22Rv1 (cell line): ENCODE results near the gene RPS19.

ENCODE experiments used
- ZFX ChIP-seq: fragments of 450-650 bp; IDR thresholded peaks from 2 replicates; pipeline ENCODE4 v1.6.1; 2017; ENCODE audit warnings: antibody characterized with exemption, borderline replicate concordance
- TF ChIP-seq, protein P1 (sequence below): fragments of 450-650 bp; IDR thresholded peaks from 2 replicates; pipeline ENCODE4 v1.5.1; 2017; ENCODE audit warnings: mild to moderate bottlenecking

DNA sequence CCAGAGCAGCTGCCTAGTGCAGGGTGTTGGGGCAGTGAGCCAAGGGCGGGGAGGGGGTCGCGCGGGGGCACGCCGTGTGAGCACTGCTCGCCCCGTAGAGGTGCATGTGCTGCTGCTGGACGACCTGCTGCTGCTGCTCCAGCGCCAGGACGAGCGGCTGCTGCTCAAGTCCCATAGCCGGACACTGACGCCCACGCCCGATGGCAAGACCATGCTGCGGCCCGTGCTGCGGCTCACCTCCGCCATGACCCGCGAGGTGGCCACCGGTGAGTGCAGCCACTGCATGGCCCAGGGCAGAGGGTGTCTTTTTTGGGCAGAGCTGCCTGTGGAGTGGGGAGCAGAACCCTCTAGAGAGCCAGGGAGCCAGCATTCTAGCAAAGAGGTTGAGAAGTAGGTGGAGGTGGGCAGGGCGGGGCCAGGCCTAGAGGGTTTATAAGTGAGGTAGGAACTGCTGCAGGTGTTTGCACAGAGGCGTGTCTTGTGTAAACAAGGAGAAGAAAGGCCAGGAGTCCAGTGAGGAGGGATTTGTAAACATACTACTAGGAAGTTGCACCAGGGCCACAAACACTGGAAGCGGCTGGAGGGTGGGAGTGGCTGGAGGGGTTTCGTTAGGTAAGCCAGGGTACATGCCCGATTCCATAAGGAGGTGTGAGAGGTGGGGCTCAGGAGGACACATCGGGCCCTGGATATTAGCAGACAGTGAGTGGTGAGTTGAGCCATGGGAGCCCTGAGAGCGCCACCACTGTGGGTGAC, 44.2 kb downstream of the RPS19 start:
- TF ChIP-seq, protein P1, sequence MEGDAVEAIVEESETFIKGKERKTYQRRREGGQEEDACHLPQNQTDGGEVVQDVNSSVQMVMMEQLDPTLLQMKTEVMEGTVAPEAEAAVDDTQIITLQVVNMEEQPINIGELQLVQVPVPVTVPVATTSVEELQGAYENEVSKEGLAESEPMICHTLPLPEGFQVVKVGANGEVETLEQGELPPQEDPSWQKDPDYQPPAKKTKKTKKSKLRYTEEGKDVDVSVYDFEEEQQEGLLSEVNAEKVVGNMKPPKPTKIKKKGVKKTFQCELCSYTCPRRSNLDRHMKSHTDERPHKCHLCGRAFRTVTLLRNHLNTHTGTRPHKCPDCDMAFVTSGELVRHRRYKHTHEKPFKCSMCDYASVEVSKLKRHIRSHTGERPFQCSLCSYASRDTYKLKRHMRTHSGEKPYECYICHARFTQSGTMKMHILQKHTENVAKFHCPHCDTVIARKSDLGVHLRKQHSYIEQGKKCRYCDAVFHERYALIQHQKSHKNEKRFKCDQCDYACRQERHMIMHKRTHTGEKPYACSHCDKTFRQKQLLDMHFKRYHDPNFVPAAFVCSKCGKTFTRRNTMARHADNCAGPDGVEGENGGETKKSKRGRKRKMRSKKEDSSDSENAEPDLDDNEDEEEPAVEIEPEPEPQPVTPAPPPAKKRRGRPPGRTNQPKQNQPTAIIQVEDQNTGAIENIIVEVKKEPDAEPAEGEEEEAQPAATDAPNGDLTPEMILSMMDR: no peak
- no peak for TF ChIP-seq ZFX
